ENCODE data around the gene RHBDD3. TPM values are rescaled to one million over a fixed set of nuclear protein-coding genes. Genes with fewer than 3 reads are reported as not detected.
A peak's percentile ranks its signal among the peaks of the same experiment; 100 is the strongest.

RHBDD3 gene
- total and polyA plus RNA-seq, 2 of the 4 experiments (the other 2 are of a cell fraction) = 5.7 to 21.5 TPM

DNA sequence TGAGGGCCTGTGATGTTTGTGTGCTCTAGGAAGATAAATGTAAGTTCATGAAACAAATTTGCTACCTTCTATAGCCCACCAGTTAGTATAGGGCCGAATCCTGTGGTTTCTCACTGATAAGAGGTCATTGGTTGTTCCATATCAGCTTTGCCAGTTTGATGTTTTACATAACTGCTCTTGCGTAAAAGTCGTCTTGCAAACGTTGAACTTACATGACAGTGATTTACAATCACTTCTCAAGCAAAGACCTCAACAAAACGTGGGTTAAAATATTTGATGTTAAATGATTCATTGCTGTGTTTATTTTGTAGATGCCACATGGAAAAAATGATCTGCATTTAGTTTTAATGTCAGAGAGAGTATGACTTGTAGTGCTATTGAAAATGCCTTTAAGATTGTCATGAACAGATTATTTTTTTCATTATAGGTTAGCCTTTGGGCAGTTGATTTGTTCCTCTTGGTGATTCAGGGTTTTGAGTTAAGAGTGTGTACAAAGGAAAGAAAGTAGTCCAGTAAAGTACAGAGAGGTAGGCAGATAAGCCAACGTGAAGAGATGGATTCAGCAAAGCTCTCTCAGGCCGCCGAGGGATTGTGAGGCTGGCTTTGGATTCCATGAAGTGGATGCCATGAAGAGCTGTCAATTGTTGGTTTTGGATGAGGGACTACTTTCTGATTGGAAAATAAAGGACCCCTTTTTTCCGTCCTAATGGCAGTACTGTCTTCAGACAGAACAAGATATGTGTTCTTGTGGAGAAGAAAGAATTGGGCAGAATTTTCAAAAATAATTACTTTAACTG, 2.9 kb upstream of the RHBDD3 start:
- CTCF ChIA-PET = no interaction called here
- H3K36me3 ChIP-seq (ENCODE audit: control insufficient read depth, insufficient read depth, low read length) = peaks cover 20% of the 10 kb centered on the region

More for the DNA sequence above, 2.9 kb upstream of the RHBDD3 start:
- H4K20me1 ChIP-seq (ENCODE audit: insufficient read depth, low read length) = peaks cover 72% of the 10 kb centered on the region
- intact Hi-C loops (cut with micrococcal nuclease) (no loop called here), dilution Hi-C loops (cut with HindIII; ENCODE audit: low sequenced_read_pairs, unreplicated experiment) (no loop called here), in situ Hi-C loops (cut with MboI; ENCODE audit: low sequenced_read_pairs) (no loop called here)
- peak overlapping the region; percentile 22 for H2BK5ac ChIP-seq (ENCODE audit: low read depth, low read length, poor library complexity, severe bottlenecking)
- no peak overlapping the region for H2AFZ ChIP-seq (replicated peaks; ENCODE audit: low read length, poor library complexity)
- no peak overlapping the region for H3K9ac ChIP-seq (ENCODE audit: low read depth, low read length)
- peak; percentile 58 for DNase-seq
- no peak overlapping the region for H2AK5ac ChIP-seq (ENCODE audit: low read depth, low read length)
- no peak overlapping the region for H4K8ac ChIP-seq (ENCODE audit: low read depth in 2 of 2, low read length in 2 of 2)
- peaks cover 17% of the 10 kb centered on the region for H3K4me1 ChIP-seq (ENCODE audit: control insufficient read depth, insufficient read depth, low read length)
- no peaks in the 10 kb centered on the region for H3K9me3 ChIP-seq (ENCODE audit: control insufficient read depth, insufficient read depth, low read length)
- H3K9me1 ChIP-seq (ENCODE audit: insufficient read depth, low read length) = peaks cover 16% of the 10 kb centered on the region
- ATAC-seq (ENCODE audit: low read depth) = no peak
- H3K56ac ChIP-seq (ENCODE audit: extremely low read depth, insufficient read depth, low read length) = no peak overlapping the region
- no peak overlapping the region for H2BK20ac ChIP-seq (ENCODE audit: low read depth, low read length)
- no peak overlapping the region; the same call in 1 of the 2 replicates for H3K14ac ChIP-seq (replicated peaks; ENCODE audit: low read depth, low read length)
- no CpG with 5 or more reads among the region's 9 CpGs for WGBS, 2 experiments (ENCODE audit: extremely low coverage in 2 of 2, insufficient read length in 1 of 2)
- H4K5ac ChIP-seq (ENCODE audit: low read depth, low read length) = no peak overlapping the region
- H3K4me2 ChIP-seq (ENCODE audit: low read depth, low read length) = peak overlapping the region; percentile 92
- no peak overlapping the region for H3K27ac ChIP-seq (ENCODE audit: insufficient read depth, low read length)
- H2BK15ac ChIP-seq (ENCODE audit: low read depth, low read length) = no peak overlapping the region
- no peak overlapping the region for H3K4ac ChIP-seq (ENCODE audit: low read depth, low read length)
- peak overlapping the region; percentile 75; the same call in 1 of the 2 replicates for H3K4me3 ChIP-seq (ENCODE audit: insufficient read depth, low read depth, low read length)
- H2AK9ac ChIP-seq (replicated peaks; ENCODE audit: low read depth, low read length, poor library complexity) = no peak overlapping the region
- no peak overlapping the region for H4K91ac ChIP-seq (ENCODE audit: insufficient read depth, low read depth, low read length)
- TF ChIP-seq MXI1 (IDR thresholded peaks at IDR 0.05; ENCODE audit: borderline replicate concordance, low read depth, low read length) (peak; percentile 36; the same call in 1 of the 2 replicates), CEBPB (IDR thresholded peaks at IDR 0.05; ENCODE audit: low read depth, low read length) (peak; percentile 89), POLR2A (IDR thresholded peaks at IDR 0.05; ENCODE audit: low read depth, low read length) (0 out of 2 replicates have a peak, but pooled peaks have one; percentile 7)
- TF ChIP-seq, protein P1, sequence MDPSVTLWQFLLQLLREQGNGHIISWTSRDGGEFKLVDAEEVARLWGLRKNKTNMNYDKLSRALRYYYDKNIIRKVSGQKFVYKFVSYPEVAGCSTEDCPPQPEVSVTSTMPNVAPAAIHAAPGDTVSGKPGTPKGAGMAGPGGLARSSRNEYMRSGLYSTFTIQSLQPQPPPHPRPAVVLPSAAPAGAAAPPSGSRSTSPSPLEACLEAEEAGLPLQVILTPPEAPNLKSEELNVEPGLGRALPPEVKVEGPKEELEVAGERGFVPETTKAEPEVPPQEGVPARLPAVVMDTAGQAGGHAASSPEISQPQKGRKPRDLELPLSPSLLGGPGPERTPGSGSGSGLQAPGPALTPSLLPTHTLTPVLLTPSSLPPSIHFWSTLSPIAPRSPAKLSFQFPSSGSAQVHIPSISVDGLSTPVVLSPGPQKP (IDR thresholded peaks at IDR 0.05; ENCODE audit: borderline replicate concordance, low read depth, low read length) = no peak
- peak overlapping the region; percentile 11; the same call in 1 of the 2 replicates for H3K23ac ChIP-seq (ENCODE audit: low read depth, low read length)
- BruUV-seq (replicated peaks) = TSS peak; percentile 4
- no peak overlapping the region for H3K18ac ChIP-seq (ENCODE audit: low read depth, low read length)
- no peak overlapping the region for H2BK120ac ChIP-seq (ENCODE audit: low read depth, low read length)
- POLR2A ChIA-PET (ENCODE audit: unreplicated experiment) = interaction anchor here (0.6 kb wide), 1 partner anchor 232 kb away, joined by 8 read pairs; no protein-coding TSS in a partner anchor
- peaks cover 15 to 63% of the 10 kb centered on the region in 2 experiments for H3K79me1 ChIP-seq (ENCODE audit: low read depth in 1 of 2, low read length in 2 of 2)
- H3K27me3 ChIP-seq (ENCODE audit: control insufficient read depth, insufficient read depth, low read length) = no peaks in the 10 kb centered on the region

Measured in IMR-90 (cell line).